ENCODE measurements around the gene VCPKMT. TPM values are rescaled to one million over a fixed set of nuclear protein-coding genes. Genes with fewer than 3 reads are reported as not detected.

VCPKMT gene
- total RNA-seq, 2 donors from 2014 or later: 14.0 to 24.6 TPM

Other genes starting within 250 kb of the VCPKMT start
- gene ARF6, start 223.5 kb downstream of the VCPKMT start, total RNA-seq: 100 to 1,000 TPM; 147 to 175 TPM
- gene SOS2, start 115.0 kb upstream of the VCPKMT start, total RNA-seq: 10 to 100 TPM; 38.6 to 52.1 TPM
- gene L2HGDH, start 195.7 kb upstream of the VCPKMT start, total RNA-seq: 10 to 100 TPM; 14.2 to 15.4 TPM
- gene DMAC2L, start 195.8 kb upstream of the VCPKMT start, total RNA-seq: 10 to 100 TPM; 14.9 to 16.6 TPM

Data from natural killer cell treated with Interleukin-12 subunit alpha and Interleukin-12 subunit beta and Interleukin-15 and Interleukin-18, amount 100 ng/mL, for 72 hours (primary cell).